ENCODE data around the gene C20orf96. TPM values are rescaled to one million over a fixed set of nuclear protein-coding genes. Genes with fewer than 3 reads are reported as not detected.
"Not testable (repeated sequence)": the region's sequence is repeated elsewhere in the genome, so short reads cannot be mapped to it uniquely, and the experiment has no call there.

C20orf96 gene, protein sequence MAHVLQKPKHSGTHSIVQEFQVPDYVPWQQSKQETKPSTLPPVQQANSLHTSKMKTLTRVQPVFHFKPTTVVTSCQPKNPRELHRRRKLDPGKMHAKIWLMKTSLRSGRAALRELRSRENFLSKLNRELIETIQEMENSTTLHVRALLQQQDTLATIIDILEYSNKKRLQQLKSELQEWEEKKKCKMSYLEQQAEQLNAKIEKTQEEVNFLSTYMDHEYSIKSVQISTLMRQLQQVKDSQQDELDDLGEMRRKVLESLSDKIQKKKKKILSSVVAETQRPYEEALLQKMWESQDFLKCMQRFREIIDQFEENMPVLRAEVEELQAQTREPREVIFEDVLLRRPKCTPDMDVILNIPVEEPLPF
- total RNA-seq (2014; rRNA removed; shearing (Covaris generic); ENCODE audit: low replicate concordance) = 2.8 and 3.3 TPM in 2 replicates

DNA sequence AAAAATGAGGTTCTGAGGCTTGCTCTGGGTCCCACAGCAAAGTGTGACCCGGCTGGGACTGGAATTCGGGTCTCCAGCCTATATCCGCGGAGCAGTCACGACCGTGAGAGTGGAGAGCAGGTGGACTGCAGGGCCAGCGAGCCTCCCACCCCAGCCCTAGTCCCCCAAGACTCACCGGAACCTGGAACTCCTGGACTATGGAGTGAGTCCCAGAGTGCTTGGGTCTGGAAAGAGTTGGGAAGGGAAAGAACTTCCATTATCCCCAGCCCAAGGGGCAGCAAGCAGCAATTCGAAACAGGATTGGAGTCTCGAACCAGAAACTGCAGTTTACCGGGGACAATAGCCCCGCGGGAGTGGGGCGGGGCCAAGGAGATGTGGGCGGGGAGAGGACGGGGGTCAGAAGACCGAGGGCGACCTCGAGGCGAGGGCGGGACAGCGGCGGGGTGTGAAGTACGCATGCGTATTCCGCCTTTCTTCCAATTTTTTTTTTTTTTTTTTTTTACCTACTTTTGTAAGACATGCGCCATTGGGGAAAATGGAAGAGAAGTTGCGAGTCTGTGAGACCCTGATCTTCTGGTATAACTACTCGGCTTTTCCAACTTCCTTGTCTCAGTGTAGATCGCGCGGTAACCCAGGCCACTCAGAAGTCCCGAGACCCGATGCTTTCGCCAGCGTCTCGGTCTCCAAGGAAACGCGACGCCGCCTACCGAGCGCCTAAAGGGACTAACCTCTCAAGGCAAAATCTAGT, at the start of gene C20orf96:
TSS of gene C20orf96 (minus strand) at position 667 of the 748 bp plus-strand sequence. CDS start at position 527, 140 bp downstream.
- DNase-seq (ENCODE audit: low read depth) = peak; percentile 94
- in situ Hi-C loops (cut with HindIII; ENCODE audit: low pct_unique_long_range_greater_than_20kb, low sequenced_read_pairs) = no loop called here

DNA sequence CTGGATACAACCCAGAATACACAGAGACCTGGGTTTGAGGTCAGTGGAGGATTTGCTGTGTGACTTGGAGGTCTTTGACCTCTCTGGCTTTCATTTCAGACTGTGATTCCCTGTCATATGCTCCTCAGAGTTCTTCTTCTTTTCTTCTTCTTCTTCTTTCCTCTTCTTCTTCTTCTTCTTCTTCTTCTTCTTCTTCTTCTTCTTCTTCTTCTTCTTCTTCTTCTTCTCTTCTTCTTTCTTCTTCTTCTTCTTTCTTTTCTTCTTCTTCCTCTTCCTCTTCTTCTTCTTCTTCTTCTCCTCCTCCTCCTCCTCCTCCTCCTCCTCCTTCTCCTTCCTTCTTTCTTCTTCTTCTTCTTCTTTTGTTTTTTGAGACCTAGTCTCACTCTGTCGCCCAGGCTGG, 45.5 kb upstream of the C20orf96 start:
- DNase-seq (ENCODE audit: low read depth); in situ Hi-C loops (cut with HindIII; ENCODE audit: low pct_unique_long_range_greater_than_20kb, low sequenced_read_pairs): not testable (repeated sequence)

DNA sequence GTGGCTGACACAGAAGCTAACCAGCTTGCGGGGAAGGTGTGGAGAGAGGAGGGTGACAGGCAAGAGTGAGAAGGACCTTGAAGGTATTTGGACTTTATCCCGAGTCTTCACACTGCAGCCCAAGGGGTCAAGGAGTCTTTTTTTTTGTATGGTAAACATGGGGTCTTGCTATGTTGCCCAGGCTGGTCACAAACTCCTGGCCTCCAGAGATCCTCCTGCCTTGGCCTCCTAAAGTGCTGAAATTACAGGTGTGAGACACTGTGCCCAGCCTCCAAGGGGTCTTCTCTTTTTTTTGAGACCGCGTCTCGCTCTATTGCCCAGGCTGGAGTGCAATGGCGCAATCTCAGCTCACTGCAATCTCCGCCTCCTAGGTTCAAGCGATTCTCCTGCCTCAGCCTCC, 44.0 kb upstream of the C20orf96 start:
- in situ Hi-C loops (cut with HindIII; ENCODE audit: low pct_unique_long_range_greater_than_20kb, low sequenced_read_pairs) = no loop called here
- no peak for DNase-seq (ENCODE audit: low read depth)

DNA sequence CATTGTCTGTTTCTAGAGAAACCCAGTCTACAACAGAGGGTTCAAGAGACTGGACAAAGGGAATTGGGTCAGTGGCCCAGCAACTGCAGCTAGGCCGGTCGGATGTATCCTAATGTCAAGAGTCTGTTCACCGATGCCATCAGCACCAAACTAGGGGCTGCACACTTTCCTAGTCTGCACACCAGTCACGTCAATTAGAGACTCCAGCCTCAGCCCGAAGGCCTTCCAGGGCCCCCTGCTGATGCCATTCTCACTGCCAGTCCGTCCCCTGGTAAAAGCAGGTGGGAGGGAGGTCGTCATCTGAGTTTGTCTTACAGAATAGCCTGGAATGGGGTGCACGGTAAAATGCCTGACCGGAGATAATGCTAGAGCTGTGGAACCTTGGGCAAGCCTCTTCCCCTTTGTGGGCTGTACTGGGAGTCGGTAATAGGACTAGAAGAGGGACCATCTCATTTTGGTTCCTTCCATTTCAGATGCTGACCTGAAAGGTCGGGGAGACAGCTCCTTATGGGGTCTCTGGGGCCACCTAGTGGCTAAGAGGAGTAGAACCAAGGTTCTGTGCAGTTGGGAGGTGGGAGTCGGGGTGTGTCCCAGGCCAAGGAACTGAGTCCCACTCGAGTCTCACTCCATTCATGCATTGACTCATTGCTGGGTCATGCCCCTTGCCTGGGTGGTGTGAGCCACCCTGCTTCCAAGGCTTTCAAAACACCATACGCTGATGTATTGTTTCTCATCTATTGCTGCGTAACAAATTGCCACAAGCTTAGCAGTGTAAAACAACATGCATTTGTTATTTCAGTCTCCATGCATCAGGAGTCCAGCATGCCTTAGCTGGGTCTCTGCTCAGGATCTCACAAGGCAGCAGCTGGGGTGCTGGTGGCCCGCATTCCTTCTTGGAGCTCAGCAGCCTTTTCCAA, 39.9 kb upstream of the C20orf96 start:
- peak; percentile 70 for DNase-seq (ENCODE audit: low read depth)
- in situ Hi-C loops (cut with HindIII; ENCODE audit: low pct_unique_long_range_greater_than_20kb, low sequenced_read_pairs) = no loop called here

DNA sequence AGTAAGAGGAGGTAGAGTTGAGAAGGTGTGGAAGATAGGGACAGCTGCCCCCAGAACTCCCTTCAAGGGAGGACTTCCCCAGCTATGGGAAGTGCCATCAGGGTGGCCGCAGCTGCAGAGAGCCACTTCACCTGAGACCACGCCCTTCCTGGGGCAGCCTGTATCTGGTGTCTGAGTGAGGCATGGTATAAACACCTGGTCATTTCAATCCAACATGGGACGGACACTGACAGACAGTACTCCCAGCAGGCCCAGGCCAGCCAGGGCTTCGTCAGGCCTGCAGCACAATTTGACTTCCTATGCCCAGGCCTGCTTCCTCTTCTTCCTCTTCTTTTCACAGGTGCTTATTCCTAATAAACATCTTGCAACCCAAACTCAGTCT, 39.3 kb upstream of the C20orf96 start:
- in situ Hi-C loops (cut with HindIII; ENCODE audit: low pct_unique_long_range_greater_than_20kb, low sequenced_read_pairs) = no loop called here
- no peak for DNase-seq (ENCODE audit: low read depth)

DNA sequence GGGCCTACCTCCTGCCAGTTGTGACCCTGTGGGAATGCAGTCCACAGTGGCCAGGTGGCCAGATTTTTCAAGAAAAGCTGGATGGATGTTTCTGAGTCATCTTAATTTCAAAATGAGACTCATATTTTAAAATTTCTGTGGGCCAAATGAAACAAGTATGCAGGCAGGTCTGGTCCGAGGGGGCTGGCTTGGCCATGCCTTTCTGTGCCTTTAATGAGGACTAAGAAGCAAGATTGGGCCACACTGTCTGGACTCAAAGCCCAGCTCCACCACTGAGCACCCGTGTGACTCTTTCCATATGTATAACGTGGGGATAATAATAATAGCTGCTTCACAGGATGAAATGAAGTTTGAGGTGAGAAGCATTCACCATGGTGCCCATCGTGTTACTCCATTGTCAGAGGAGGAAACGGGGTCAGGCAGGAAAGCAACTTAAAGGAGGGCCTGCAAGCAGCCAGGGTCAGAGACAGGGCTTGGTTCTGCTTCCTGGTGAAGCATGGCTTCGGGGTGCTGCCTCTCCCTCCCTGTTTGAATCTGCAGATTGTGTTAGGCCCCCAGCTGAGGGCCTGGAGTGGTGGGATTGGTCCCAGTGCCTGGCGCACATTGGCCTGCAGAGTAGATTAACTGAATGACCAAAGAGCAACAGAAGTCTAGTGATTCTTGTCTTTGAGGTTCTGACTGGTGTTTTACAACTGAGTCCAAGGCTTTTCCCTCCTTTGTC, 38.6 kb upstream of the C20orf96 start:
- in situ Hi-C loops (cut with HindIII; ENCODE audit: low pct_unique_long_range_greater_than_20kb, low sequenced_read_pairs) = no loop called here
- no peak for DNase-seq (ENCODE audit: low read depth)

DNA sequence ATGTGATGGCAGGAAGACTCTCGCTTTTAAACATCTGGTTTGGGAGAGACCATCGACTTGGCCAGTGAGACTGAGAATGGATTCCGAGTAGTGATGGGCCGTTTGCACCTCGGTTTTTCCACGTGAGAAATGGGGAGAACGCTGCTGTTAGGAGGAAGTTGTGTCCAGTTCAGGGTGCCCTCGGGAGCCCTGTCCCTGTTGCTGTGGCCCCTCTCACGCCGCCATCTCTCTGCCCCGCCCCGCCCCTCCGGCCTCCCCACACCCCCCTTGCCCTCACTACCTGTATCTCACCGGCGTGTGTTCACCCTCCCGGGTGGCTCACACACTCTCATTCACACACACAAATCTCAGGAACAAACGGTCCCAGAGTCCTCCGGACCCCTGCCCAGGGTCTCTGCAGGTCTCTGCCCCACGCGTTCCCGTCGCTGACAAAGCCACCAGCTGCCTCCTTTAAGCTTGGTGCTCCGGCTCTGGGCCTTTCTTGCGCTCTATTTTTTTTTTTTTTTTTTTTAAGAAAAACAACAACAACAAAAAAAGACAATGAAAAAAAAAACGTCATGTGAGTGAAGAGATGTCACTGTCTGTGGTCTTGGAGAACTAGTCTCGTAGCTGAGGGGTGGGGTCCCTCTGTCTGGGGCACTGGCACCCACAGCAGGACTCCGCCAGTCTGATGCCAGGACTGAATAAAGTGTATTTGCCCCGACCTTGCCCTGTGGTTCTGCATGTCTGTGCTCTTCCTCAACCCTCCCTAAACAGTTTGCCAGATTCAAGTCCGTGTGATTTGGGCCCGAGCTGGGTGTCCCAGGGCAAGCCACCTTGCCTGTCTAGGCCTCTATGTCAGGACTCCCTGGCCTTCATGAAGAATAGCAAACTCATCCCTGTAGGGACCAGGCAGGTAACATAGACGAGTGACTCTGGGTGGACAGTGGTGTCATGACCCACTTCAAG, 37.8 kb upstream of the C20orf96 start:
- no peak for DNase-seq (ENCODE audit: low read depth)
- in situ Hi-C loops (cut with HindIII; ENCODE audit: low pct_unique_long_range_greater_than_20kb, low sequenced_read_pairs) = no loop called here

DNA sequence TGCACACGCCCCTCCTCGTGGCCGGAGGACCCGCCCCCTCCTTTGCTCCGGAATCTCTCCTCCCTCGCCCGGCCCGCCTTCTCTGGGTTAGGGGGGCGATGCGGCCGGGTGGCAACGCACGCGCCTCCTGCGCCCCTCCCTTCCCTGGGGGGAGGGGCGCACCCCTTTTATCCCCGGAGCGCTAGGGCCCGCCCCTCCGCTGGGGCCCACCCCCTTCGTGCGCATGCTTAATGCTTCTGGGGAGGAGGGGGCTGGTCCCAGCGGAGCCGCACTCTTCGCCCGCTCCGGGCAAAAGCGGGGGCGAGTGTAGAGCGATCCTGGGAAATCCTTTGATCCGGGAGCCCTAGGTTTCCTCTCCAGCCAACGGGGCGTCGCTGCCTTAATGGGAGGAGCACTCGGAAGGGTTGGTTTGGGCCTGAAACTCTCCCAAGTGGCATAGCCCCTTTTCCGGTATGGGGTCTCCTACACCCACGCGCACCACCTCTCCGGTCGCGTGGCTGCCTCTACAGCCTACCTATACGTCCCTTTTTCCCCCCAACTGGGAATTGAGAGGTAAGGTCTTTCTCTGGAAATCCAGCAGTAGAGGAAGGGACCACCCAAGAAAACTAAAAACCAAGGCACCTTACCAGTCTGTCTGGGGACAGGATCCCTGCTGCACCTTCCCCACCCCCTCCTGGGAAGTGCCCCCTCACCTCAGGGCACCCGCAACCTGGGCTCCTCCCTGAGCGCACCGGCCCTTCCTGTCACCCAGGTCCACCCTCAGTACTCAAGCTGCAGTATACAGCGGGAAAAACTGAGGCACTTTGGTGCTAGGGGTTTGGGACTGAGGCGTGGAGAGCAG, 36.9 kb upstream of the C20orf96 start:
- peak; percentile 98 for DNase-seq (ENCODE audit: low read depth)
- in situ Hi-C loops (cut with HindIII; ENCODE audit: low pct_unique_long_range_greater_than_20kb, low sequenced_read_pairs) = no loop called here

DNA sequence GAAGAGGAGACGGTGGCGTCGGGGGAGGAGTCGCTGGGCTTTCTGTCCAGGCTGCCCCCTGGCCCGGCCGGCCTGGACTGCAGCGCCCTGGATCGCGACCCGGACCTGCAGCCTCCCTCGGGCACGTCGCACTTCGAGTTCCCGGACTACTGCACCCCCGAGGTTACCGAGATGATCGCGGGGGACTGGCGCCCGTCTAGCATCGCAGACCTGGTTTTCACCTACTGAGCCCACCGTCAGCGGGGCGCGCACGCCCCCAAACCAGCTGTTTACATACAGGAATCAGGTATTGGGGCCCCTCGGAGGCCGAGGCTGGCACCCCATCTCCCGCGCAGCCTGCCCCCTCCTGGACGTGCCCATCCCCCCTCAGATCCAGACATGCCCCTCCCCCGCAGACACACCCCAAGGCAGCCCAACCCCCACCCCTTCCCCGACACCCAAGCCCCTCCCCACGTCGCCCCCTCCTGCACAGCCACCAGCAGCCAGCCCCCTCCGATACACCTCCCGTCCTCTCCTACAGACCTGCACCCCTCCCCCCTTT, 36.2 kb upstream of the C20orf96 start:
- peak; percentile 70 for DNase-seq (ENCODE audit: low read depth)
- in situ Hi-C loops (cut with HindIII; ENCODE audit: low pct_unique_long_range_greater_than_20kb, low sequenced_read_pairs) = no loop called here

DNA sequence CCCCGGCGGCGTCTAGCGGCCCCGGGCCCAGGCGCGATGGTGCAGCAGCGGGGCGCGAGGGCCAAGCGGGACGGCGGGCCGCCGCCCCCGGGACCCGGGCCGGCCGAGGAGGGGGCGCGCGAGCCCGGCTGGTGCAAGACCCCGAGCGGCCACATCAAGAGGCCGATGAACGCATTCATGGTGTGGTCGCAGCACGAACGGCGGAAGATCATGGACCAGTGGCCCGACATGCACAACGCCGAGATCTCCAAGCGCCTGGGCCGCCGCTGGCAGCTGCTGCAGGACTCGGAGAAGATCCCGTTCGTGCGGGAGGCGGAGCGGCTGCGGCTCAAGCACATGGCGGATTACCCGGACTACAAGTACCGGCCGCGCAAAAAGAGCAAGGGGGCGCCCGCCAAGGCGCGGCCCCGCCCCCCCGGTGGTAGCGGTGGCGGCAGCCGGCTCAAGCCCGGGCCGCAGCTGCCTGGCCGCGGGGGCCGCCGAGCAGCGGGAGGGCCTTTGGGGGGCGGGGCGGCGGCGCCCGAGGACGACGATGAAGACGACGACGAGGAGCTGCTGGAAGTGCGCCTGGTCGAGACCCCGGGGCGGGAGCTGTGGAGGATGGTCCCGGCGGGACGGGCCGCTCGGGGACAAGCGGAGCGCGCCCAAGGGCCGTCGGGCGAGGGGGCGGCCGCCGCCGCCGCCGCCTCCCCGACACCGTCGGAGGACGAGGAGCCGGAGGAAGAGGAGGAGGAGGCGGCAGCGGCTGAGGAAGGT, 35.5 kb upstream of the C20orf96 start:
- in situ Hi-C loops (cut with HindIII; ENCODE audit: low pct_unique_long_range_greater_than_20kb, low sequenced_read_pairs) = no loop called here
- DNase-seq (ENCODE audit: low read depth) = peak; percentile 71

DNA sequence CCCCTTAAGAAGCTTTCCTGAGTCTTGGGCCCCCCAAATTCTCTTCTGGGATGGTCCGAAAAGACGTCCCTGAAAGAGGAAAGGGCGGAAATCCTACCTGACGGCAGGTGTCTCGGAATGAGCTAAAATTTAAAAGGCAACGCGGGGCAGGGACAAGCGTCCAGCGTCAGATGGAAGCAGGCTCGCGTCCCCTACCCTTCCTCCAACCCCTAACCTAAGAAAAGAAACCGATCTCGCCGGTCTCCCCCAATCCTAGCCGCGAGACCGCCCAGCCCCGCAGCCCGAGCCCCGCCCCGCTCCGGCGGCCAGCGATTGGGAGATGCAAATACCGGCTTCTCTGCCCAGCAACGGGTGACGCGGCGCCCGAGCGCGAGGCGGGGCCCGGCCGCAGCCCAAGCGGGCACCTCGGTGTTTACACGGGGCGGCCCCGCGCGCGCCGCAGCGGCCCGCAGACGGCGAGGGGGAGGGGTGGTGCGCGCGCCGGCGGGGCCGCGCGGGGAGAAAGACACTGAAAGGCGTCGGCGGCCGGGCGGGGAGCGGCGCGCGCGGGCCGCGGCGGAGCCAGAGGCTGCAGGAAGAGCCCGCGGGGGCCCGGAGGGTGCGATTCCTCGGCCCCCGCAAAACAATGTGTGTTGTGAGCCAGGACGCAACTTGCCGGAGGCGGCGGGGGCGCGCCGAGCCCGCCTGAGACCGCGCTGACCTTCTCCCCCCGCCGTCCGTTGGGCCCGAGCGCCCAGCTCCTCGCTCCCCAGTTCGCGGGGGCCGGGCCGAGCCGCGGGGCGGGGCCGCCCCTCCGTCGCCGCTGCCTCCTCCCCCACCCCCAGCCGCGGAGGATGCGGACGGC, 34.7 kb upstream of the C20orf96 start, which contains the start of gene SOX12:
TSS of gene SOX12 (plus strand) at position 508 of the 844 bp plus-strand sequence. CDS start 373 bp downstream, outside the sequence.
- peak; percentile 97 for DNase-seq (ENCODE audit: low read depth)
- in situ Hi-C loops (cut with HindIII; ENCODE audit: low pct_unique_long_range_greater_than_20kb, low sequenced_read_pairs) = no loop called here

DNA sequence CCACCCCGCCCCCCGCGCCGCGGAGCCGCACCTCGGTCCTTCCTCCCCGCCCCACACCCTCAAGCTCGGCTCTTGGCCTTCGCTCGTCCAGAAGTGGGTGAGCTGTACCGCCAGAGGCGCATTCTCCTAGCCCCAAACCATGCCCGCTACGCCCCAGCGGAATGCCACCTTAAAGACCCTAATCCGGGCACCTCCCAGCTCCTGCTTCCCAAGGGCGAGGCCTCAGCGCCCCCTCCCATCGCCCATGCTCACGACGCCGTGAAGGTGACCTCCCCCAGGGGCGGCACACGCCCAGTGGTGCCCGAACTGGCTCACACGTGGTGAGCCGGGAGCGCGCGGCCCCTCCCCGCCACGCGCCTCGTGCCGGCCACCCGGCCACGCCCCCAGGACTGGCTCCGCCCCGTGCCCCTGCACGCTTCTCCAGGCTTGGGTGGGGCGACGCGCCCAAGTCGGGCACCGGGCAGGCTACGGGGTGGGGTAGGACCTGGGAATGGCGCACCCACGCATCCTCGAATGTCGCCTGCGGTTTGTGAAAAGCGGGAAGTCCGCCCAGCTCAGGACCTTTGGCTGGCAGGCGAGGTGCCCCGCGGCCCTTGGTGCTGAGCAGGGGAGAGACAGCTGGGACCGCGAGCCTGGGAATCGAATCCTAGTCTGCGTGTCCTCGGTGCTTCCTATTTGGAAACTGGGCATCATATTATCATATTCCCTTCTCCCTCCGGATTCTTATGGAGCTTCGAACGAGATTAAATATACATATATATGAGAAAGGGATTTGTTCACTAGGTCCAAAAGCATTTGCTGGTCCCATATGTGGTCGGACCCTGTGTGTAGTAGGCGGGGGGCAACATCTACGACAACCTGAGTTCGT, 33.9 kb upstream of the C20orf96 start:
- peak; percentile 97 for DNase-seq (ENCODE audit: low read depth)
- in situ Hi-C loops (cut with HindIII; ENCODE audit: low pct_unique_long_range_greater_than_20kb, low sequenced_read_pairs) = no loop called here

DNA sequence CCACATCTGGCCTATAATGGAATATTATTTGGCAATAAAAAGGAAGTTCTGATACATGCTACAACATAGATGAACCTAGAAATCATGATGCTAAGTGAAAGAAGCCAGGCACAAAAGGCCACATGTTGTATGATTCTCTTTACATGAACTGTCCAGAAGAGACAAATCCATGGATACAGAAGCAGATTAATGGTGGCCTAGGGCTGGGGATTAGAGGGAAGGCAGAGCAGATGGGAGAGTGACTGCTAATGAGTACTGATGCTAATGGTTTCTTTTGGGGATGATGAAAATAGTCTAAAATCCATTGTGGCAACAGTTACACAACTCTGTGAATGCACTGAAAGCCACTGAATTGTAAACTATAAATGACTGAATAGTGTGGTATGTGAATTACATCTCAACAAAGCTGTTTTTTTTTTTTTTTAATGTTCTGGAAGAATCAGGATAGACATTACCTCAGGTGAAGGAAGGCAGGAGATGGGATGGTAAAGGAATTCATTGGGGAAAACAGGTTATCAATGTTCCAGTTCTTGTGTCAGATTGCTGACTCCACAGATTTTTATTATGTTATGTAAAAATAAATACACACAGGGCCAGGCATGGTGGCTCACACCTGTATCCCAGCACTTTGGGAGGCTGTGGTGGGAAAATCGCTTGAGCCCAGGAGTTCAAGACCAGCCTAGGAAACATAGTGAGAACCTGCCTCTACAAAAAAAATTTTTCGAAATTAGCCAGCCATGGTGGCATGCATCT, 25.9 kb upstream of the C20orf96 start:
- DNase-seq (ENCODE audit: low read depth) = no peak
- in situ Hi-C loops (cut with HindIII; ENCODE audit: low pct_unique_long_range_greater_than_20kb, low sequenced_read_pairs) = no loop called here
